ENCODE data around the gene METTL2A.
"Not testable (repeated sequence)": the region's sequence is repeated elsewhere in the genome, so short reads cannot be mapped to it uniquely, and the experiment has no call there.

The METTL2A gene

GRCh38 chr17:62470666-62471379 lies 47.1 kb downstream of the METTL2A start:
- peak; percentile 36 for DNase-seq (ENCODE audit: low read depth, low spot score)
- H3K27ac ChIP-seq = peak overlapping the region; percentile 21

- not testable (repeated sequence) for DNase-seq (ENCODE audit: low read depth, low spot score); H3K27ac ChIP-seq
Observed at GRCh38 chr17:62471380-62471880, 47.7 kb downstream of the METTL2A start.

DNA sequence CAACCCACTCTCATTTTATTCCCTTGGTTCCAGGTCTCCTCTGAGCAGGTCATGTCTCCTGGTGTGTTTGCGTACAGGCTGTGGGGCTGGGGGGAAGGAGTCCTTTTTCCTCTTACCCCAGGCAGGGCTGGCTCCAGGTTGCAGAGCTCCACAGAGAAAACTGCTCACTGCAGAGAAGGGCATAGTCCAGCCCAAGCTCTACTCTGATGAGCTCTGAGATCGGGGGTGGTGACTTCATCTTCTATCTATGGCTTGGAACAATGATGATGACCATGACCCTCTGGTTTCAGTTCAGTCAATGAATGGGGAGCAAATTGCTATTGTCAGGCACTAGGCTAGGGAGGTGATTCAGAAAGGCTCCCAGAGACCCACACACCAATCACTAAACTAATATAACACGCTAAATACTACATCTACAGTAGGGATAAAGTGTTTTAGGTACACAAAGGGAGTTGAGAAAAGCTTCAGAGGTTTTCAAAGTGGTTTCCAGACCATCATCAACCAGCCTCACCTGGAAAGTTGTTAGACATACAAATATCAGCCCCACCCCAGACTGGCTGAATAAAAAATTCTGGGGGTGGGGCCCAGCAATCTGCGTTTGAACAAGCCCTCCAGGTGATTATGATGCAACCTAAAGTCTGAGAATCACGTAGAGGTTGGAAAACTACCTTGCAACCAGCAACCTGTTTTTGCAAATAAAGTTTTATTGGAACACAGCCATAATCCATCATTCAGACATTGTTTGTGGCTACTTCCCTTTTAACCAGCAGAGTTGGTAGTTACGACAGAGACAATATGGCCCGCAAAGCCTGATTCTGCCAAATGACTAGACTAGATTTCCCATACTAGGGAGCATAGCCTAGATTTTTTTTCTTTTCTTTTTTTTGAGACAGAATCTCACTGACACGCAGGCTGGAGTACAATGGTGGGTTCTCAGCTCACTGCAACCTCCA lies 49.6 kb downstream of the METTL2A start:
- H3K27ac ChIP-seq = peak overlapping the region; percentile 52
- not testable (repeated sequence) for DNase-seq (ENCODE audit: low read depth, low spot score)

- DNase-seq (ENCODE audit: low read depth, low spot score) = not testable (repeated sequence)
- peak overlapping the region; percentile 68 for H3K27ac ChIP-seq
Observed at GRCh38 chr17:62477111-62477510, 53.4 kb downstream of the METTL2A start.

GRCh38 chr17:62477718-62478408 lies 54.2 kb downstream of the METTL2A start:
- peak overlapping the region; percentile 68 for H3K27ac ChIP-seq
- not testable (repeated sequence) for DNase-seq (ENCODE audit: low read depth, low spot score)

DNA sequence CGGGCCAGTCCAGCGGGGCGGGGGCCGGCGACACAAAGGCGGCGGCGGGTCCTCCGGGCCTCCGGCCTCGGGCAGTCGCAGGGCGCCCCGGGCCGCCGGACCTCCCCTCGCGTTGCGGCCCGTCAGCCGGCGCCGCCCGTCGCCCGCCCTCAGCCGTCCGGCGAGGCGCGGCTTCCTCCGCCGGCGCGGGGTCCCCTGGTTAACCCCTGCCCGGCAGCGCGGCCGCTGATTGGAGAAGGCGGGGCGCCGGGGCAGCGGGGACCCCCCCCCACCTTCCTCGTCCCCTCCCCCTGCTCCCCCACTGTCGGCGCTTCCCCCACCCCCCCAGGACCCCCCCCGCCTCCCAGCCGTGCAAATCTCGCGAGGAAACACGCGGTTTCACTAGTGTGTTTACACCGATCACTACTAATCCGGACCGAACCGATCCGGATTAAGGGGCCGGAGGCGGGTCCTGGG lies 54.8 kb downstream of the METTL2A start, which contains the start of gene TLK2:
TLK2 (plus strand) TSS at position 402 of the 456 bp plus-strand sequence. CDS start 2,301 bp downstream, outside the sequence.
- no peak for DNase-seq (ENCODE audit: low read depth, low spot score)
- H3K27ac ChIP-seq = peak within 1 kb of the TSS; percentile 68

GRCh38 chr17:62478880-62479638 lies 55.4 kb downstream of the METTL2A start:
- not testable (repeated sequence) for DNase-seq (ENCODE audit: low read depth, low spot score)
- peak overlapping the region; percentile 68 for H3K27ac ChIP-seq

GRCh38 chr17:62479639-62480258 lies 56.1 kb downstream of the METTL2A start:
- H3K27ac ChIP-seq = peak overlapping the region; percentile 68
- DNase-seq (ENCODE audit: low read depth, low spot score) = not testable (repeated sequence)

GRCh38 chr17:62482553-62482952 lies 58.9 kb downstream of the METTL2A start:
- DNase-seq (ENCODE audit: low read depth, low spot score); H3K27ac ChIP-seq: not testable (repeated sequence)

DNA sequence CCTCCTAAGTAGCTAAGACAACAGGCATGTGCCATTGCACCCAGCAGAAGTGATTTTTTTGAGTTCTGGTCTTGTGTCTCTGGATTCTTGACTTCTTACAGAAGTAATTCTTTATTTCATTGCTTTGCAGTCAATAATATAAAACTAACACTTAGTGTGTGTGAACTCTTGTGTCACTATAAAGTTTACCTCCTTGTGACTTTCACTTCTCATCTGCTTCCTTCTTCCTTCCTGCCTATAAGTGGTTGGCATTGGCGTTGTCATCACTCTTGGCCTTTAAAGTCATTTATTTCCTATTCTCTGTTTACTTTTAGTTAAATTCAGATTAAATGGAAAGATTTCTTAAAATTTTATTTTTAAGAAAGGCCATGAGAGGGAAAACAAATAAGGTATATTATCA lies 67.3 kb downstream of the METTL2A start:
- not testable (repeated sequence) for DNase-seq (ENCODE audit: low read depth, low spot score); H3K27ac ChIP-seq

DNA sequence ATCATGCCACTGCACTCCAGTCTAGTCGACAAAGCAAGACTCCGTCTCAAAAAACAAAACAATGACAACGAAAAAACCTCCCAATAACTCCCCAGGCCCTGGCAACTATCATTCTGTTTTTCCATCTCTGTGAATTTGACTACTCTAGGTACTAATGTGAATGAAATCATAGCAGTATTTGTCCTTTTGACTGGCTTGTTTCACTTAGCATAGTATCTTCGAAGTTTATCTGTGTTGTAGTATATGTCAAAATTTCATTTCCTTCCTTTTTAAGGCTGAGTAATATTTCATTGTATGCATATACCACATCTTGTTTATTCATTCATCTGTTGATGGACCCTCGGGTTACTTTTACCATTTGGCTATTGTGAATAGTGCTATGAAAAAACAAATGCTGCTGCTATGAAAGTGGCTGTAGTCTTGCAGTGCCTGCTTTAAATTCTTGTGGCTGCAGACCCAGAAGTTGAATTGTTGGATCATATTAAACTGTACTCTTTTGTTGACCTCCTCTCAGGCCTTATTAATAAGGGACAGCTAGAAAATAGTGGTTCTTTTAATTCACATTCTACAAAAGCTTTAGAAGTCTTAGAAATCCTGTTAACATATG lies 69.5 kb downstream of the METTL2A start:
- DNase-seq (ENCODE audit: low read depth, low spot score); H3K27ac ChIP-seq: not testable (repeated sequence)

- DNase-seq (ENCODE audit: low read depth, low spot score); H3K27ac ChIP-seq: not testable (repeated sequence)
Observed at GRCh38 chr17:62494073-62494472, 70.4 kb downstream of the METTL2A start.

- DNase-seq (ENCODE audit: low read depth, low spot score); H3K27ac ChIP-seq: not testable (repeated sequence)
Observed at GRCh38 chr17:62496344-62496743, 72.6 kb downstream of the METTL2A start.

DNA sequence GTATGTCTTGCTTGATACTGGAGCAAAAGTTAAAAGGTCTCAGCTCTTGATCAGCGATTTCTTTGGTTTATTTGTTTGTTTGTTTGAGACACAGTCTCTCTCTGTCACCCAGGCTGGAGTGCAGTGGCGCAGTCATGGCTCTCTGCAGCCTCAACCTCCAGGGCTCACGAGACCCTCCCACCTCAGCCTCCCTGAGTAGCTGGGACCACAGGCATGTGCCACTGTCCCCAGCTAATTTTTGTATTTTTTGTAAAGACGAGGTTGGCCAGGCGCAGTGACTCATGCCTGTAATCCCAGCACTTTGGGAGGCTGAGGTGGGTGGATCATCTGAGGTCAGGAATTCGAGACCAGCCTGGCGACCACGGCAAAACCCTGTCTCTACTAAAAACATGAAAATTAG lies 75.1 kb downstream of the METTL2A start:
- not testable (repeated sequence) for DNase-seq (ENCODE audit: low read depth, low spot score); H3K27ac ChIP-seq
